ENCODE results near the gene ACOT8.

DNA sequence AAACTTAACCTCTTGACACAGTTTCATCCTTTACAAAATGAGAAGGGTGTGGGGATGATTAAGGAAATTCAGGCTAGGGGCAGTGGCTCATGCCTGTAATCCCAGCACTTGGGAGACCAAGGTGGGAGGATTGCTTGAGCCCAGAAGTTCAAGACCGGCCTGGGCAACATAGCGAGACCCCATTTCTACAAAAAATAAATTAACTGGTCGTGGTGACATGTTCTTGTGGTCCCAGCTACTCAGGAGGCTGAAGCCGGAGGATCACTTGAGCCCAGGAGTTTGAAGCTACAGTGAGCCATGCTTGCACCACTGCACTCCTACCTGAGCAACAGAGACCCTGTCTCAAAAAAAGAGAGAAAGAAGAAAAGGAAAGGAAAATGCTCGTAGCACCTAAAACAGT is 9.3 kb upstream of the ACOT8 start:
- TF ChIP-seq POLR2A (IDR thresholded peaks at IDR 0.05; ENCODE audit: low read length) (no peak), GATA1 (IDR thresholded peaks at IDR 0.05; ENCODE audit: low read depth, low read length) (no peak)

Data from erythroblast (primary cell).